Stimulated activated CD4-positive, alpha-beta T cell treated with anti-CD3 and anti-CD28 coated beads, TNF-alpha, amount 100 ng/mL, for 1 hour (primary cell): Measurements from ENCODE around the gene APPBP2.
"Not testable (repeated sequence)": the region's sequence is repeated elsewhere in the genome, so short reads cannot be mapped to it uniquely, and the experiment has no call there.

Experiments used
- DNase-seq, 3 donors: peaks; one replicate each; pipeline ENCODE4 v3.0.0-alpha.2; 2020; ENCODE audit warnings: low read depth in 3 of 3, low spot score in 1 of 3

Gene APPBP2

DNA sequence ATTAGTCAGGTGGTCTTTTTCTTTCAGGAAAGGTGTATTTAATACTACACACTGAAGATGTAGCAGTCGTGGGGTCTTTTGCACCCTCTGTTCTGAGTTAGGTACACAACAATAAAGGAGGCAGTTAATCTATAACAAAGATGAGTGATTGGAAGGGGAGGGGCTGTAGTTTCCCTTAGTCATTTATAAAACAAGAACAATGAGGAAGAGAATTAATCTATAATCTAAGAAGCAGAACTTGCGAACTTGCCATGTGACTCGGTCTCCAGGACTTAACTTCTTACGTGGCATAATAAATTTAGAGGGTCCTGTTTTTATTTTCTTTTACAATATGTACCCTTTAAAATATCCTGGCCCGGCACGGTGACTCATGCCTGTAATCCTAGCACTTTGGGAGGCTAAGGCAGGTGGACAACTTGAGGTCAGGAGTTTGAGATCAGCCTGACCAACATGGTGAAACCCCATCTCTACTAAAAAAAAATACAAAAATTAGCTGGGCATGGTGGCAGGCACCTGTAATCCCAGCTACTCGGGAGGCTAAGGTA lies 8.6 kb upstream of the APPBP2 start:
- DNase-seq = no peak

- DNase-seq = no peak
Observed at GRCh38 chr17:60534010-60534555, 8.0 kb upstream of the APPBP2 start.

DNA sequence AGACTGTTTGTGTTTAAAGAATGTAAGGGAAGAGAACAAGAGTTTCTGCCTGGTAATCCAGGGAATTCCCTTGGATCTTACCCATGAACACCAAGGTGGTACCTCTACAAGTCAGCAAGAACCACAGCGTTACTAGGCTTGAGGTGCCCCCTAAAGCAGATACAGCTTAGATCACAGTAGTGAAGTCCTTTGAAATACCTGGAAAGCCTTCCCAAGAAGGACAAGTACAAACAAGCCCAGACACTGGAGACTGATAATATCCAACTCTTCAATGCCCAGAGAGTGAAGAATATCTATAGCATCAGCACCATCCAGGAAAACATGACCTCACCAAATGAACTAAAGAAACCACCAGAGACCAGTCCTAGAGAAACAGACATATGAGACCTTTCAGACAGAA lies 3.8 kb upstream of the APPBP2 start:
- no peak for DNase-seq

DNA sequence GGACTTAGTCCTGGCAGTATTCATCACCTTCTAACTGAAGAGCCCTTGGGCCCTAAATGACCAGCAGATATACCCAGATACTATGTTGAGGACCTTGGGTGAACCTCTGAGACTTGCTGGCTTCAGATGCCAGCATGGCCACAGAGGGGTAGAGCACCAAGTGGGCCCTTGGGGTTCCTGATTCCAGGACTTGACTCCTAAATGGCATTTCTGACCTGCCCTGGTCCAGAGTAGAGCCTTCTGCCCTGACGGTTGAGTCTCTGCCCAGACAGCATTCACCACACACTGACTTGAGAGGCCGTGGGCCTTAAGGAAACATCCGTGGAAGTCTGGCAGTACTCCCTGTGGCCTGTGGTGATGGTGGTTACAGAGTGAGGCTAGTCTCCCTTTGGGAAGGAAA lies 2.8 kb upstream of the APPBP2 start:
- DNase-seq = no peak

DNA sequence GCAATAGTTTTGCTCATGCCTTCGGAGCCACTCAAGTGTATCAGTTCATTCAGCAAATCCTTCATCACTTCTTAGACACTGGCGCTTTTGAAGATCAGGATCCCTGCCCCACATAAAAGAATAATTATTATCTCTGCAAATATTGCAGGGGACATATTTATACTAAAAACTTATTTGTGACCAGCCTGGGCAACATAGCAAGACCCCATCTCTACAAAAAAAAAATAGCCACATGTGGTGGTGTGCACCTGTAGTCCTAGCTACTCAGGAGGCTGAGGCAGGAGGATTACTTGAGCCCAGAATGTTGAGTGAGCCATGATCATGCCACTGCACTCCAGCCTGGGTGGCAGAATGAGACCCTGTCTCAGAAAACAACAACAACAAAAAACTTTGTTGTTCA lies 1.7 kb upstream of the APPBP2 start:
- DNase-seq = no peak

DNA sequence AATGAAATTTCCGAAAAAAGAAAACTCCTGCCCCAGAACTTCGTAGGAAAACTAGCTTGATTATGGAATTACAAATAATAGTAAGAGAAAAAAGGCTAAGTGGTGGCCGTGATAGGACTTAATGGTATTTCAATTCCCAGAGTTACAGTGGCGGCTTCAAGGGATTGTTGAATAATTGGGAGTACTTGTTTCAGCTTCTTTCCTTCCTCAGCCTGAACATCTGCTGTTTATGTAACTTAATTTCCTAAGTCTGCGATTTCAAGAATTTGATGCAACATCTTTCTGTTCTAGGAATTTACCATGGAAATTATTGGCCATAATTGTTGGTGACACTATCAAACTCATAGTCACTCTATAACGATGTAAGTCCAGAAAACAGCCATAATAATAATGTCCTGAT lies 684 bp upstream of the APPBP2 start:
- DNase-seq = no peak

DNA sequence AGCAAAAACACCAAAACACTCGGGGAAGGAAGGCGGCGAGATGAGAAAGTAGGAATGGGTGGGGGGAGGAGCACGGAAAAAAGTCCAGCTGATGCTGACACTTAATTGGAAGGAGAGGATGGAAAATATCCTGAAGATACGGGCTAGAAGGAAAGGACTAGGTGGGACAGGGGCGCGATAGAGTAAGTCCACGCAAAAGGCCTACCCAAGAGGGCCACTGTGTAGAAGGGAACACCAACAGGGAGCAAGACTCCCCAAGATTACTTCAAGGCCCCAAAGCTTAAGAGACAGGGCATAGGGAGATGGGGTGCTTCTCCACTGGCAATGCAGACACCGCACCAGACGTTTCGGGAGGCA lies 736 bp downstream of the APPBP2 start:
- no peak for DNase-seq

DNA sequence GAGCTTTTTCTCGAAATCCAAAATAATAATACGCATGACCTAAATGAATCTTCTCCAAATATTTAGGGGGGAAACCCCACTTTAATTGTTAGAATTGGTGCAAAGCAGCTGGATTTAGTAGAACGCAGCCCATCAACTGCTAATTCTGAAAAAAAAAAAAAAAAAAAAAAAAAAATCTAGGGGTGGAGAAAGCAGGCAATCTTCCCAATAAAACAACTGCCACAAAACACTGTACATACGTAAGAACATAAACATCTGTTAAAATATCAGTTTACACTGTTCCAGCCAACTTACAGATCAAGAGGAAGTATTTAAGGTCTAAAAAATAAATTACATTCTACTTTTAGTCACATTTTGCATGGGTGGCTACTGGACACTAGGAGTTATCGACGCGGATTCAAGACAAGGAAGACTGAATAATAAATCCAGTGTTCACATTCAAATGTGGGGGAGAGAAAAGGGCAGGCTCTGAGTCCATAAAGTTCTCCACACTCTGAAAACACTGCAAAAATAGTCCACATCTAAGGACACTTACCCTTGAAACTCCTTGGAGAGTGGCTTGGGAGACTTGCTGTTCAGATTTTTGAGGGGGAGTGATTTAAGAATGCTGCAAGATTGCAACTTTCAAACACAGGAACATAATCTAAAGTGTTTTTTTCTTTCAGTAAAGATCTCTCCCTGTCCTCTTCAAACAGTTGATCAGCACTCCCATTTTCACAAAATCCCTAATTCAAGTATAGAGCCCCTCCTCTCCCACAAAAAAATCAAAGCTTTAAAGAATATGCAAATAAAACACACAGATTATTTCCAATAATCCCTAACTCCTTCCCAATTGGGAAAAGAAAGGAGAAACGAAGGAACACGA lies 1.3 kb downstream of the APPBP2 start:
- DNase-seq = no peak

DNA sequence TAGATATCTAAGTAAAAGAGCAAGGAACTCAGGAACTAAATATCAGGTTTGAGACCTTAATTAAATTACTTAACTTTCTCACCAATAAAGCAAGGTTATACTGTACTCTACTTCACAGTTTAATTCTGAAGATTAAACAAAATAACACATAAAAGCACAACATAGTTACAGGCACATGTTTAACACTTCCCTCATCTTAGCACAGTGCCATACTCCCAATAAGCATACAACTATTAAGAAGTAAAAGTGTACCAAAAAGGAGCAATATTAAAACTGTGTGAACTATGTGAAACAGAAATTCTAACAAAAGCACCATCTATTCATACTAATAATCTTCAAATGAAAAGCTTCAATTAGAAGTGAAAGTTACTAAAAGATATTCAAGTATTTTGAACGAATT lies 2.2 kb downstream of the APPBP2 start:
- no peak for DNase-seq

- no peak for DNase-seq
Observed at GRCh38 chr17:60522889-60523626, 3.0 kb downstream of the APPBP2 start.

- no peak for DNase-seq
Observed at GRCh38 chr17:60519795-60520194, 6.2 kb downstream of the APPBP2 start.

DNA sequence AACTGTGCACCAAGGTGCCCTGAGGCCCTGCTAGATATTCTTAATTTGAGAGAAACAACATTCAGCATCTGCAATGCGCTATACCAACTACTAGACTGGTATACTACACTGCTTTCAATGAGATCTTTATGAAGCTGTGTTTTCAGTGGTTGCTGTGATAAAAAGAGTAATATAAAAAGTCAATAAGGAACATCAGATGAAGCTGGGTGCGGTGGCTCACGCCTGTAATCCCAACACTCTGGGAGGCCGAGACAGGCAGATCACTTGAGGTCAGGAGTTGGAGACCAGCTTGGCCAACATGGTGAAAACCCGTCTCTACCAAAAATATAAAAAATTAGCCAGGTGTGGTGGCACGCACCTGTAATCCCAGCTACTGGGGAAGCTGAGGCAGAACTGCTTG lies 10.4 kb downstream of the APPBP2 start:
- DNase-seq = not testable (repeated sequence)

DNA sequence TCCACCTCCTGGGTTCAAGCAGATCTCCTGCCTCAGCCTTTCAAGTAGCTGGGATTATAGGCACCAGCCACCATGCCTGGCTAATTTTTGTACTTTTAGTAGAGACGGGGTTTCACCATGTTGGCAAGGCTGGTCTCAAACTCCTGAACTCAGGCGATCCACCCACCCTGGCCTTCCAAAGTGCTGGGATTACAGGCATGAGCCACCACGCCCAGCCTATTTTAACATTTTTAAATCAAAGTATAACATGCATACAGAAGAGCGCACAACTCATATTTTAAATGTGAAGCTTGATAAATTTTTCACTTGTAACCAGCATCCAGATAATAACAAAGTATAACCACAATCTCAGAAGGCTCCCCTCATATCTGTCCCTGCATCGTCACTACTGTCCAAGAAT lies 10.8 kb downstream of the APPBP2 start:
- DNase-seq = not testable (repeated sequence)

- no peak for DNase-seq
Observed at GRCh38 chr17:60514500-60514899, 11.5 kb downstream of the APPBP2 start.

- DNase-seq = no peak
Observed at GRCh38 chr17:60514053-60514452, 12.0 kb downstream of the APPBP2 start.

DNA sequence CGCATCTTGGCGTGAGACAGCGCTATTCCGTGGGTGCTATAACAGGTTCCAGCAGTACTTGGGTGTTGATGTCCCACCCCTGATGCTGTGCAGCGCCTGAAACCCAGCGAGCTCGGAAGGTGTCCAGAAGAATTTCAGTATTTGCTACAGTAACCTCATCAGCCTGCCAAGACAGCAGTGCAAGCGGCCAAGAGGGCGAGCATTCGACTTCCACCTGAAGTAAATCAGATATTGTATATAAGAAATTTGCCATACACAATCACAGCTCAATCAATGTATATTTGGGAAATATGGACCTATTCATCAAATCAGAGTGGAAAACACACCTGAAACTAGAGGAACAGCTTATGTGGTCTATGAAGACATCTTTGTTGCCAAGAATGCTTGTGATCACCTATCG lies 13.0 kb downstream of the APPBP2 start:
- DNase-seq = no peak

DNA sequence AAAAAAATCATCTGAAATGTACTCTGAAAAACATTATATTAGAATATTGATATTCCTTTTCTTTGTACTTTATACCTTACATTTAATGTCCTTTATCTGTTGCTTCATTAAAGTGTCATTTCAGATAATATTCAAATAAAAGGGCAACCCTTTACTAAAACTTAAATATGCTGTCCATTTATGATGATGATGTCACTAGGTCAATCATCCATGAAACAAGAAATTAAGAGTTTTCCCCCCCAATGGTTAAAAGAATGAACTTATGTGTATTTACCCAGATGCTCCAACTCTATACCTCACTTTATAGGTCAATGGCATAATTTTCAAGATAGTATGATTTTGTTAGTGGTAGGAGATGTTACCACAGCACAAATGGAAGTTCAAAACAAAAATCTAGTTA lies 15.3 kb downstream of the APPBP2 start:
- no peak for DNase-seq

DNA sequence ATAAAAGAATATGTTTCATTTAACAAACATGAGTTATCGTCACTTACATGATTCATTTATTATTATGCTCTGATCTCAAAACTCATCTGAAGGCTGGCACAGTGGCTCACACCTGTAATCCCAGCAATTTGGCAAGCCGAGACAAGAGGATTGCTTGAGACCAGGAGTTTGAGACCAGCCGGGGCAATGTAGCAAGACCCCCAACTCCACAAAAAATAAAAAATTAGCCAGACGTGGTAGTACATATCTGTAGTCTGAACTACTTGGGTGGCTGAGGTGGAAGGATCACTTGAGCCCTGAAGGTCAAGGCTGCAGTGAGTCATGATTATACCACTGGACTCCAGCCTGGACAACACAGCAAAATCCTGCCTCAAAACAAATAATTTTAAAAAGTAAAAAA lies 16.0 kb downstream of the APPBP2 start:
- DNase-seq = no peak

- DNase-seq = no peak
Observed at GRCh38 chr17:60508384-60508980, 17.6 kb downstream of the APPBP2 start.

DNA sequence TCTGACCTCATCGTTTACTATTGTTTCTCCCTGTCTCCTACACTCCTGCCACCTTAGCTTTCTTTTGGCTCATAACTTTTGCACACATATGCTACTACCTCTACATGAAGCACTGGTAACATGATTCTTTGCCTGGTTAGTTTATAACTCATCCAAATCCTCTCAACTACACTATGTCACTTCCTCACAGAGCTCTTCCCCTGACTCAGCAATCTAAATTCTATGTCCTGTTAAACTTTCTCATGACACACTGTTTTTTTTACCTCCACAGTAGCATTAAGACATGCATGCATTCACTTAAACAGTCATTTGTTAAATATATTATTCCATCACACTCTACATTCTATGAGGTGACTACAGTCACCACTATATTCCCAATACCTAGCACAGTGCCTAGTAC lies 19.7 kb downstream of the APPBP2 start:
- no peak for DNase-seq

- DNase-seq = no peak
Observed at GRCh38 chr17:60502145-60502544, 23.9 kb downstream of the APPBP2 start.

DNA sequence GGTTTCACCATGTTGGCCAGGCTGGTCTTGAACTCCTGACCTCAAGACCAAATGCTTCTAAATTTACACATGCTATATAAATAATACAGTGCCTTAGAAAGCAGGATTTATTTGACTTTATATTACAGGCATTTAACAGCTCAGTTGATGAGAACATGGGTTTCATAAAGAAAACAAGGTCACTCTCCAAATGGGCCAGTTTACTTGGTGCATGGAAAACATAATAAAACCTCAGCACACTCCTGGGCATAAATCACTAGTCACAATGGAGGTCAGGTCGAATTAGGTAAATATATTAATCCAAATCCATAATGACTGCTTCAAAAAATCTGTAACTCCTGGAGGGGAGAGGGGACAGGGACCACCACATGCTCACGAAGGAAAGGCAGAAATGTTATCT lies 24.5 kb downstream of the APPBP2 start:
- DNase-seq = no peak
